Measurements from ENCODE around the gene TPSAB1. TPM values are rescaled to one million over a fixed set of nuclear protein-coding genes. Genes with fewer than 3 reads are reported as not detected.

Gene TPSAB1
- total and polyA plus RNA-seq, 10 of the 15 experiments (the other 5 are each of a cell fraction or from before 2014, with no cell fraction given): 0.06 TPM; not detected in 9

DNA sequence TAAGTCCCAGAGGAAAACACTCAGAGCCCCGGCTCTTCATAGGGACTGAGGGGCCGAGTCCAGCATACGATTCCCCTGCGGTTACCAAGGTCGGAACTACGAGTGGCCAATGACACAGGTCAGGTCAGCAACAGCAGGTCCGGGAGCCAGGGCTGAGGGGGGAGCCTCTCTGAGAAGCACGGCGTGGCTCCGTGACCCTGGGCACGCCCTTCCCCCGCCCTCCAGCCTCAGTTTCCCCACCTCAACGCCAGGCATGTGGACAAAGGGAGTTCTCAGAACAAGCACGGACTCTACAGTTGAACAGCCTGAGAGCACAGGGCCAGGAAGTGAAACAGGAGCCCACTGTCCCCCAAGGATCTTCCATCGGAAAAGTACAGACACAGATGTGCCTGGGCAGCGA is 41.0 kb downstream of the TPSAB1 start (continued):
- TF ChIP-seq, protein P1, sequence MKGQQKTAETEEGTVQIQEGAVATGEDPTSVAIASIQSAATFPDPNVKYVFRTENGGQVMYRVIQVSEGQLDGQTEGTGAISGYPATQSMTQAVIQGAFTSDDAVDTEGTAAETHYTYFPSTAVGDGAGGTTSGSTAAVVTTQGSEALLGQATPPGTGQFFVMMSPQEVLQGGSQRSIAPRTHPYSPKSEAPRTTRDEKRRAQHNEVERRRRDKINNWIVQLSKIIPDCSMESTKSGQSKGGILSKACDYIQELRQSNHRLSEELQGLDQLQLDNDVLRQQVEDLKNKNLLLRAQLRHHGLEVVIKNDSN (IDR thresholded peaks at IDR 0.05; ENCODE audit: borderline replicate concordance, extremely low read length, insufficient read depth, low read depth, low read length): no peak
- no peak for TF ChIP-seq TCF3 (IDR thresholded peaks at IDR 0.05; ENCODE audit: borderline replicate concordance, insufficient read depth, low read depth, low read length)
- no peak for TF ChIP-seq RB1 (IDR thresholded peaks at IDR 0.05; ENCODE audit: borderline replicate concordance)
- TF ChIP-seq, protein P2, sequence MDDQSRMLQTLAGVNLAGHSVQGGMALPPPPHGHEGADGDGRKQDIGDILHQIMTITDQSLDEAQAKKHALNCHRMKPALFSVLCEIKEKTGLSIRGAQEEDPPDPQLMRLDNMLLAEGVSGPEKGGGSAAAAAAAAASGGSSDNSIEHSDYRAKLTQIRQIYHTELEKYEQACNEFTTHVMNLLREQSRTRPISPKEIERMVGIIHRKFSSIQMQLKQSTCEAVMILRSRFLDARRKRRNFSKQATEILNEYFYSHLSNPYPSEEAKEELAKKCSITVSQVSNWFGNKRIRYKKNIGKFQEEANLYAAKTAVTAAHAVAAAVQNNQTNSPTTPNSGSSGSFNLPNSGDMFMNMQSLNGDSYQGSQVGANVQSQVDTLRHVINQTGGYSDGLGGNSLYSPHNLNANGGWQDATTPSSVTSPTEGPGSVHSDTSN (IDR thresholded peaks at IDR 0.05; ENCODE audit: insufficient replicate concordance, low read depth, low read length): no peak
- TF ChIP-seq ETV6 (conservative IDR thresholded peaks at IDR 0.05 in 1 of 2, IDR thresholded peaks at IDR 0.05 in 1 of 2; ENCODE audit: borderline replicate concordance in 1 of 2, low read depth in 1 of 2): no peak
- TF ChIP-seq, protein P3, sequence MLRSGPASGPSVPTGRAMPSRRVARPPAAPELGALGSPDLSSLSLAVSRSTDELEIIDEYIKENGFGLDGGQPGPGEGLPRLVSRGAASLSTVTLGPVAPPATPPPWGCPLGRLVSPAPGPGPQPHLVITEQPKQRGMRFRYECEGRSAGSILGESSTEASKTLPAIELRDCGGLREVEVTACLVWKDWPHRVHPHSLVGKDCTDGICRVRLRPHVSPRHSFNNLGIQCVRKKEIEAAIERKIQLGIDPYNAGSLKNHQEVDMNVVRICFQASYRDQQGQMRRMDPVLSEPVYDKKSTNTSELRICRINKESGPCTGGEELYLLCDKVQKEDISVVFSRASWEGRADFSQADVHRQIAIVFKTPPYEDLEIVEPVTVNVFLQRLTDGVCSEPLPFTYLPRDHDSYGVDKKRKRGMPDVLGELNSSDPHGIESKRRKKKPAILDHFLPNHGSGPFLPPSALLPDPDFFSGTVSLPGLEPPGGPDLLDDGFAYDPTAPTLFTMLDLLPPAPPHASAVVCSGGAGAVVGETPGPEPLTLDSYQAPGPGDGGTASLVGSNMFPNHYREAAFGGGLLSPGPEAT (IDR thresholded peaks at IDR 0.05; ENCODE audit: low read depth): no peak
- TF ChIP-seq, protein P4, sequence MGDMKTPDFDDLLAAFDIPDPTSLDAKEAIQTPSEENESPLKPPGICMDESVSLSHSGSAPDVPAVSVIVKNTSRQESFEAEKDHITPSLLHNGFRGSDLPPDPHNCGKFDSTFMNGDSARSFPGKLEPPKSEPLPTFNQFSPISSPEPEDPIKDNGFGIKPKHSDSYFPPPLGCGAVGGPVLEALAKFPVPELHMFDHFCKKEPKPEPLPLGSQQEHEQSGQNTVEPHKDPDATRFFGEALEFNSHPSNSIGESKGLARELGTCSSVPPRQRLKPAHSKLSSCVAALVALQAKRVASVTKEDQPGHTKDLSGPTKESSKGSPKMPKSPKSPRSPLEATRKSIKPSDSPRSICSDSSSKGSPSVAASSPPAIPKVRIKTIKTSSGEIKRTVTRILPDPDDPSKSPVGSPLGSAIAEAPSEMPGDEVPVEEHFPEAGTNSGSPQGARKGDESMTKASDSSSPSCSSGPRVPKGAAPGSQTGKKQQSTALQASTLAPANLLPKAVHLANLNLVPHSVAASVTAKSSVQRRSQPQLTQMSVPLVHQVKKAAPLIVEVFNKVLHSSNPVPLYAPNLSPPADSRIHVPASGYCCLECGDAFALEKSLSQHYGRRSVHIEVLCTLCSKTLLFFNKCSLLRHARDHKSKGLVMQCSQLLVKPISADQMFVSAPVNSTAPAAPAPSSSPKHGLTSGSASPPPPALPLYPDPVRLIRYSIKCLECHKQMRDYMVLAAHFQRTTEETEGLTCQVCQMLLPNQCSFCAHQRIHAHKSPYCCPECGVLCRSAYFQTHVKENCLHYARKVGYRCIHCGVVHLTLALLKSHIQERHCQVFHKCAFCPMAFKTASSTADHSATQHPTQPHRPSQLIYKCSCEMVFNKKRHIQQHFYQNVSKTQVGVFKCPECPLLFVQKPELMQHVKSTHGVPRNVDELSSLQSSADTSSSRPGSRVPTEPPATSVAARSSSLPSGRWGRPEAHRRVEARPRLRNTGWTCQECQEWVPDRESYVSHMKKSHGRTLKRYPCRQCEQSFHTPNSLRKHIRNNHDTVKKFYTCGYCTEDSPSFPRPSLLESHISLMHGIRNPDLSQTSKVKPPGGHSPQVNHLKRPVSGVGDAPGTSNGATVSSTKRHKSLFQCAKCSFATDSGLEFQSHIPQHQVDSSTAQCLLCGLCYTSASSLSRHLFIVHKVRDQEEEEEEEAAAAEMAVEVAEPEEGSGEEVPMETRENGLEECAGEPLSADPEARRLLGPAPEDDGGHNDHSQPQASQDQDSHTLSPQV (IDR thresholded peaks at IDR 0.05): no peak
- TF ChIP-seq CBX3 (IDR thresholded peaks at IDR 0.05; ENCODE audit: borderline replicate concordance, low read depth): no peak
- no peak for TF ChIP-seq IKZF2 (IDR thresholded peaks at IDR 0.05)
- no peak for TF ChIP-seq TBL1XR1 (IDR thresholded peaks at IDR 0.05; ENCODE audit: low read depth, low read length)
- TF ChIP-seq BACH1 (IDR thresholded peaks at IDR 0.05; ENCODE audit: borderline replicate concordance): no peak

Measured in GM12878 (cell line).